Measurements from ENCODE around the gene UGT1A7.

UGT1A7 gene

GRCh38 chr2:233814056-233814835 is 132.5 kb downstream of the UGT1A7 start:
- DNase-seq (ENCODE audit: extremely low read depth in 1 of 2, low read depth in 1 of 2): no peak

GRCh38 chr2:233815861-233816260 is 134.2 kb downstream of the UGT1A7 start:
- DNase-seq (ENCODE audit: extremely low read depth in 1 of 2, low read depth in 1 of 2): no peak

- DNase-seq (ENCODE audit: extremely low read depth in 1 of 2, low read depth in 1 of 2): no peak
These were observed 134.6 kb downstream of the UGT1A7 start for GRCh38 chr2:233816334-233816733.

GRCh38 chr2:233816771-233817170 is 135.1 kb downstream of the UGT1A7 start:
- DNase-seq (ENCODE audit: extremely low read depth in 1 of 2, low read depth in 1 of 2): no peak

- no peak for DNase-seq (ENCODE audit: extremely low read depth in 1 of 2, low read depth in 1 of 2)
These were observed 135.7 kb downstream of the UGT1A7 start for GRCh38 chr2:233817361-233817911.

- DNase-seq (ENCODE audit: extremely low read depth in 1 of 2, low read depth in 1 of 2): no peak
These were observed 136.4 kb downstream of the UGT1A7 start for GRCh38 chr2:233817995-233818638.

- no peak for DNase-seq (ENCODE audit: extremely low read depth in 1 of 2, low read depth in 1 of 2)
These were observed 137.2 kb downstream of the UGT1A7 start for GRCh38 chr2:233818639-233819621.

- DNase-seq (ENCODE audit: extremely low read depth in 1 of 2, low read depth in 1 of 2): no peak
These were observed 138.4 kb downstream of the UGT1A7 start for GRCh38 chr2:233819884-233820773.

- no peak for DNase-seq (ENCODE audit: extremely low read depth in 1 of 2, low read depth in 1 of 2)
These were observed 139.0 kb downstream of the UGT1A7 start for GRCh38 chr2:233820774-233821105.

GRCh38 chr2:233821196-233821595 is 139.5 kb downstream of the UGT1A7 start:
- DNase-seq (ENCODE audit: extremely low read depth in 1 of 2, low read depth in 1 of 2): no peak

GRCh38 chr2:233821709-233822100 is 140.0 kb downstream of the UGT1A7 start:
- DNase-seq (ENCODE audit: extremely low read depth in 1 of 2, low read depth in 1 of 2): no peak

- DNase-seq (ENCODE audit: extremely low read depth in 1 of 2, low read depth in 1 of 2): no peak
These were observed 140.5 kb downstream of the UGT1A7 start for GRCh38 chr2:233822101-233822771.
